ENCODE results near the gene HTR2C. TPM values are rescaled to one million over a fixed set of nuclear protein-coding genes. Genes with fewer than 3 reads are reported as not detected.

Gene HTR2C
- not detected for total RNA-seq

- intact Hi-C loops (cut with DNase I; ENCODE audit: low total_unique reads) = no loop called here
Measured at GRCh38 chrX:114583646-114584374, at the start of gene HTR2C. Gene HTR2C (plus strand): TSS chrX:114584086. CDS start chrX:114726937, 142,851 bp downstream.

DNA sequence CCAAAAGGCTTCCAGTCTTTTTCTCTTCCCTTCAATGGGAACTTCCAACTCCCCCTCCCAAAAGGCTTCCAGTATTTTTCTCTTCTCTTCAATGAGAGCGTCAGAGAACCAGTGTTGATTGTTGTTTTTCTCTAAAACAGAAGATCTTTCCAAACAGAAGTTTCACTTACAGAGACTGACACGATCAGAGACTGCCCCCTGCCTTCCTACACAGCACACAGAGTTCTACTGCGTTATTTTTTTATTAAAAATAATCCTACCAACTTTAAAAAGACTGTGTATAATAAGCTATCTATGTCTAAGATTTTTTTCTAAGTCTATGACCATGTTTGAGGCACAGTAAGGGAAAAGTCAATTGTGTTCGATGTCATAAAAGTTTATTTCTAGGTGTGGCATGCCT lies 3.5 kb upstream of the HTR2C start:
- TF ChIP-seq, protein P1, sequence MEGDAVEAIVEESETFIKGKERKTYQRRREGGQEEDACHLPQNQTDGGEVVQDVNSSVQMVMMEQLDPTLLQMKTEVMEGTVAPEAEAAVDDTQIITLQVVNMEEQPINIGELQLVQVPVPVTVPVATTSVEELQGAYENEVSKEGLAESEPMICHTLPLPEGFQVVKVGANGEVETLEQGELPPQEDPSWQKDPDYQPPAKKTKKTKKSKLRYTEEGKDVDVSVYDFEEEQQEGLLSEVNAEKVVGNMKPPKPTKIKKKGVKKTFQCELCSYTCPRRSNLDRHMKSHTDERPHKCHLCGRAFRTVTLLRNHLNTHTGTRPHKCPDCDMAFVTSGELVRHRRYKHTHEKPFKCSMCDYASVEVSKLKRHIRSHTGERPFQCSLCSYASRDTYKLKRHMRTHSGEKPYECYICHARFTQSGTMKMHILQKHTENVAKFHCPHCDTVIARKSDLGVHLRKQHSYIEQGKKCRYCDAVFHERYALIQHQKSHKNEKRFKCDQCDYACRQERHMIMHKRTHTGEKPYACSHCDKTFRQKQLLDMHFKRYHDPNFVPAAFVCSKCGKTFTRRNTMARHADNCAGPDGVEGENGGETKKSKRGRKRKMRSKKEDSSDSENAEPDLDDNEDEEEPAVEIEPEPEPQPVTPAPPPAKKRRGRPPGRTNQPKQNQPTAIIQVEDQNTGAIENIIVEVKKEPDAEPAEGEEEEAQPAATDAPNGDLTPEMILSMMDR (IDR thresholded peaks at IDR 0.05) = no peak
- no peak for TF ChIP-seq POLR2AphosphoS5 (IDR thresholded peaks at IDR 0.05)
- TF ChIP-seq POLR2A (IDR thresholded peaks at IDR 0.05) = no peak
- DNase-seq (ENCODE audit: low spot score in 2 of 2) = no peak
- H3K4me3 ChIP-seq = no peak overlapping the region
- no peaks in the 10 kb centered on the region for H3K4me1 ChIP-seq
- H3K27ac ChIP-seq = no peak overlapping the region
- H3K9me3 ChIP-seq = no peaks in the 10 kb centered on the region
- no peaks in the 10 kb centered on the region for H3K36me3 ChIP-seq
- intact Hi-C loops (cut with DNase I; ENCODE audit: low total_unique reads) = no loop called here
- H3K27me3 ChIP-seq = peaks cover 0 to 75% of the 10 kb centered on the region in 2 donors

More at GRCh38 chrX:114583646-114584374, at the start of gene HTR2C:
- Histone ChIP-seq H3K4me3 (peak within 1 kb of the TSS in 2 of 3 donors; percentile 10 to 49), H3K9me3 (no peaks in the 10 kb centered on the region), H3K27me3 (peaks cover 0 to 92% of the 10 kb centered on the region in 2 donors), H3K36me3 (no peaks in the 10 kb centered on the region), H3K27ac (no peak within 1 kb of the TSS), H3K4me1 (no peaks in the 10 kb centered on the region)
- TF ChIP-seq, protein P1 (IDR thresholded peaks at IDR 0.05) = no peak
- TF ChIP-seq POLR2AphosphoS5 (IDR thresholded peaks at IDR 0.05) (no peak), POLR2A (IDR thresholded peaks at IDR 0.05) (no peak)
- DNase-seq (ENCODE audit: low spot score in 2 of 2) = no peak

GRCh38 chrX:114581528-114582263 lies 2.2 kb upstream of the HTR2C start:
- Histone ChIP-seq H3K36me3 (no peaks in the 10 kb centered on the region), H3K9me3 (no peaks in the 10 kb centered on the region), H3K4me1 (no peaks in the 10 kb centered on the region), H3K27ac (no peak overlapping the region), H3K27me3 (peaks cover 0 to 89% of the 10 kb centered on the region in 2 donors), H3K4me3 (peak overlapping the region in 2 of 3 donors; percentile 14 to 44)
- intact Hi-C loops (cut with DNase I; ENCODE audit: low total_unique reads) = no loop called here
- no peak for DNase-seq (ENCODE audit: low spot score in 2 of 2)
- TF ChIP-seq POLR2AphosphoS5 (IDR thresholded peaks at IDR 0.05) = no peak
- TF ChIP-seq POLR2A (IDR thresholded peaks at IDR 0.05) = no peak
- TF ChIP-seq, protein P1 (IDR thresholded peaks at IDR 0.05) = no peak

GRCh38 chrX:114582264-114582632 lies 1.6 kb upstream of the HTR2C start:
- H3K9me3 ChIP-seq = no peaks in the 10 kb centered on the region

More at GRCh38 chrX:114582264-114582632, 1.6 kb upstream of the HTR2C start:
- Histone ChIP-seq H3K27me3 (peaks cover 0 to 93% of the 10 kb centered on the region in 2 donors), H3K36me3 (no peaks in the 10 kb centered on the region), H3K27ac (no peak overlapping the region), H3K4me3 (no peak overlapping the region), H3K4me1 (no peaks in the 10 kb centered on the region)
- no peak for DNase-seq (ENCODE audit: low spot score in 2 of 2)
- TF ChIP-seq POLR2A (IDR thresholded peaks at IDR 0.05) (no peak), POLR2AphosphoS5 (IDR thresholded peaks at IDR 0.05) (no peak)
- TF ChIP-seq, protein P1 (IDR thresholded peaks at IDR 0.05) = no peak
- intact Hi-C loops (cut with DNase I; ENCODE audit: low total_unique reads) = no loop called here
